T-cell (primary cell): ENCODE data around the gene KRCC1. TPM values are rescaled to one million over a fixed set of nuclear protein-coding genes. Genes with fewer than 3 reads are reported as not detected.

Experiments
- ATAC-seq, 4 experiments: fragments of 200-7000 bp in 3 of 4; fragments of 150-1000 bp in 1 of 4; cut with Tn5 transposase; replicated peaks in 1 of 4; 1 replicate in 3 of 4; 2 replicates in 1 of 4; pipeline ENCODE4 v1.10.0; 2021; ENCODE audit warnings: moderate library complexity in 3 of 4, mild to moderate bottlenecking in 2 of 4, moderate number of reproducible peaks in 1 of 4
- CTCF ChIA-PET, 2 donors: fragments of 300-600 bp; sonication (Branson Sonifier 250); formaldehyde crosslinking; loops; one replicate each; lab custom pipeline; 2022; ENCODE audit warnings: antibody characterized with exemption in 2 of 2; lab: Charles Lee
- POLR2A ChIA-PET, 2 donors: fragments of 300-600 bp; sonication (Branson Sonifier 250); formaldehyde crosslinking; loops; one replicate each; lab custom pipeline; 2022; ENCODE audit warnings: antibody characterized with exemption in 2 of 2; lab: Charles Lee
- DNase-seq, 35 experiments: peaks; one replicate each; pipeline versions ENCODE4 v3.0.0 to v3.0.0-alpha.2; 2013 to 2023
- H3K27ac ChIP-seq: one replicate; pipeline ENCODE4 v1.5.1; 2013; ENCODE audit warnings: low read length
- H3K27me3 ChIP-seq, 2 experiments: replicated peaks in 1 of 2; 1 replicate in 1 of 2; 2 replicates in 1 of 2; pipeline versions ENCODE4 v1.6.1 to v1.7.0; 2013; ENCODE audit warnings: low read length in 1 of 2, mixed read lengths in 1 of 2; ENCODE audit not compliant: control insufficient read depth in 2 of 2, insufficient read depth in 2 of 2; ENCODE audit errors: extremely low read depth in 1 of 2
- H3K36me3 ChIP-seq, 2 donors: 1 replicate in 1 of 2; 2 replicates in 1 of 2; pipeline versions ENCODE4 v1.6.1 to v1.7.0; 2013; ENCODE audit warnings: low read length in 1 of 2; ENCODE audit not compliant: control insufficient read depth in 2 of 2, insufficient read depth in 1 of 2; ENCODE audit errors: extremely low read depth in 1 of 2
- H3K4me1 ChIP-seq, 2 experiments: 1 replicate in 1 of 2; 2 replicates in 1 of 2; pipeline versions ENCODE4 v1.6.1 to v1.7.0; 2013; ENCODE audit warnings: low read length in 2 of 2, mixed read lengths in 1 of 2; ENCODE audit not compliant: insufficient read depth in 2 of 2, control insufficient read depth in 1 of 2; ENCODE audit errors: extremely low read depth in 1 of 2
- H3K4me3 ChIP-seq, 2 donors: 1 replicate in 1 of 2; 2 replicates in 1 of 2; pipeline versions ENCODE4 v1.5.1 to v1.7.0; 2013; ENCODE audit warnings: mild to moderate bottlenecking in 2 of 2, low read length in 1 of 2, moderate library complexity in 1 of 2; ENCODE audit not compliant: control insufficient read depth in 1 of 2; ENCODE audit errors: extremely low read depth in 1 of 2
- H3K9me3 ChIP-seq: 2 replicates; pipeline ENCODE4 v1.7.0; 2013
- H3K27ac Mint-ChIP-seq, 2 donors: one replicate each; pipeline ENCODE4 v1.8.0; 2020 to 2021; ENCODE audit warnings: mild to moderate bottlenecking in 2 of 2, mixed read lengths in 2 of 2
- H3K27me3 Mint-ChIP-seq, 2 donors: one replicate each; pipeline ENCODE4 v1.8.0; 2021 to 2022; ENCODE audit warnings: mixed read lengths in 2 of 2
- H3K36me3 Mint-ChIP-seq: one replicate; pipeline ENCODE4 v1.8.0; 2021; ENCODE audit warnings: mixed read lengths
- H3K4me1 Mint-ChIP-seq, 3 donors: one replicate each; pipeline ENCODE4 v1.8.0; 2020 to 2022; ENCODE audit warnings: mixed read lengths in 3 of 3, mild to moderate bottlenecking in 1 of 3
- H3K4me3 Mint-ChIP-seq, 3 donors: one replicate each; pipeline ENCODE4 v1.8.0; 2020 to 2022; ENCODE audit warnings: mild to moderate bottlenecking in 3 of 3, mixed read lengths in 3 of 3, moderate library complexity in 3 of 3
- H3K9me3 Mint-ChIP-seq, 3 donors: one replicate each; pipeline ENCODE4 v1.8.0; 2020 to 2022; ENCODE audit warnings: mixed read lengths in 3 of 3
- WGBS: methylation state at CpG from one replicate; pipeline ENCODE4 v1.1.5; 2013; ENCODE audit warnings: missing lambda C conversion rate; ENCODE audit not compliant: insufficient coverage; 5-methylcytosine and 5-hydroxymethylcytosine counted together
- total RNA-seq, 35 experiments: library from RNA in 6 of 35; stranded (reverse) in 6 of 35; fragments of 120-200 nt in 1 of 35; gene quantifications; one replicate each; pipeline versions ENCODE4 v1.2.1 to v1.2.4 and lab custom pipeline; 2013 to 2026

Gene KRCC1
- total RNA-seq, 5 donors from 2014 or later (not counting 1 experiment from before 2014, with no cell fraction given), result 9.0 to 24.9 (median 20.7) TPM

GRCh38 chr2:88096708-88097107 is 41.1 kb upstream of the KRCC1 start:
- POLR2A ChIA-PET, result no interaction called here
- H3K4me3 ChIP-seq, result no peak overlapping the region
- Mint-ChIP-seq H3K27ac (no peak overlapping the region), H3K9me3 (no peaks in the 10 kb centered on the region), H3K4me1 (peaks cover 1 to 3% (median 2%) of the 10 kb centered on the region in 3 donors), H3K4me3 (no peak overlapping the region), H3K36me3 (no peaks in the 10 kb centered on the region), H3K27me3 (peaks cover 0 to 4% of the 10 kb centered on the region in 2 donors)
- DNase-seq (no peak), ATAC-seq (no peak)
- no peaks in the 10 kb centered on the region for H3K36me3 ChIP-seq
- no peaks in the 10 kb centered on the region for H3K27me3 ChIP-seq
- CTCF ChIA-PET, result interaction anchor here in 1 of 2 donors (0.5 kb wide), 1 partner anchor 330 kb away, joined by 3 read pairs; no protein-coding TSS in a partner anchor
- H3K27ac ChIP-seq, result no peak overlapping the region
- H3K4me1 ChIP-seq, result peaks cover 0 to 4% of the 10 kb centered on the region in 2 experiments
- WGBS, result 94% methylated on average over 2 of the region's 5 CpGs
- H3K9me3 ChIP-seq, result no peaks in the 10 kb centered on the region

GRCh38 chr2:88095022-88095421 is 39.4 kb upstream of the KRCC1 start:
- H3K4me1 Mint-ChIP-seq, result peaks cover 15 to 20% (median 18%) of the 10 kb centered on the region in 3 donors
- no peak for ATAC-seq
- no peak overlapping the region for H3K27ac ChIP-seq
- ChIA-PET POLR2A (no interaction called here), CTCF (no interaction called here)
- no peaks in the 10 kb centered on the region for H3K9me3 ChIP-seq
- DNase-seq, result no peak
- peaks cover 0 to 2% of the 10 kb centered on the region in 2 donors for H3K27me3 Mint-ChIP-seq
- no peaks in the 10 kb centered on the region for H3K27me3 ChIP-seq
- no peaks in the 10 kb centered on the region for H3K36me3 Mint-ChIP-seq
- H3K4me1 ChIP-seq, result peaks cover 5 to 12% of the 10 kb centered on the region in 2 experiments
- H3K4me3 Mint-ChIP-seq, result no peak overlapping the region
- no peaks in the 10 kb centered on the region for H3K36me3 ChIP-seq
- no CpG with 5 or more reads among the region's 3 CpGs for WGBS
- no peak overlapping the region for H3K27ac Mint-ChIP-seq
- no peak overlapping the region for H3K4me3 ChIP-seq
- peaks cover 0 to 4% (median 0%) of the 10 kb centered on the region in 3 donors for H3K9me3 Mint-ChIP-seq

GRCh38 chr2:88092773-88093172 is 37.2 kb upstream of the KRCC1 start:
- ChIA-PET CTCF (no interaction called here), POLR2A (no interaction called here)

GRCh38 chr2:88091943-88092342 is 36.4 kb upstream of the KRCC1 start:
- no peak overlapping the region for H3K4me3 ChIP-seq
- no peaks in the 10 kb centered on the region for H3K9me3 ChIP-seq
- H3K27me3 ChIP-seq, result no peaks in the 10 kb centered on the region
- no peak overlapping the region for H3K27ac Mint-ChIP-seq
- peaks cover 19 to 23% (median 23%) of the 10 kb centered on the region in 3 donors for H3K4me1 Mint-ChIP-seq
- H3K27ac ChIP-seq, result no peak overlapping the region
- DNase-seq, result no peak
- no peaks in the 10 kb centered on the region for H3K36me3 ChIP-seq
- CTCF ChIA-PET, result no interaction called here
- H3K4me1 ChIP-seq, result peaks cover 8 to 15% of the 10 kb centered on the region in 2 experiments
- 79% methylated on average over 3 of the region's 3 CpGs for WGBS
- H3K4me3 Mint-ChIP-seq, result no peak overlapping the region
- H3K9me3 Mint-ChIP-seq, result peaks cover 0 to 4% (median 0%) of the 10 kb centered on the region in 3 donors
- POLR2A ChIA-PET, result no interaction called here
- no peaks in the 10 kb centered on the region for H3K36me3 Mint-ChIP-seq
- no peaks in the 10 kb centered on the region for H3K27me3 Mint-ChIP-seq
- ATAC-seq, result no peak

More at GRCh38 chr2:88092773-88093172, 37.2 kb upstream of the KRCC1 start:
- Mint-ChIP-seq H3K9me3 (peaks cover 0 to 4% (median 0%) of the 10 kb centered on the region in 3 donors), H3K4me3 (no peak overlapping the region), H3K36me3 (no peaks in the 10 kb centered on the region), H3K27ac (no peak overlapping the region), H3K4me1 (peaks cover 19 to 23% (median 23%) of the 10 kb centered on the region in 3 donors), H3K27me3 (no peaks in the 10 kb centered on the region)
- no peaks in the 10 kb centered on the region for H3K27me3 ChIP-seq
- H3K4me3 ChIP-seq, result no peak overlapping the region
- no peaks in the 10 kb centered on the region for H3K9me3 ChIP-seq
- peaks cover 8 to 15% of the 10 kb centered on the region in 2 experiments for H3K4me1 ChIP-seq
- no peak for DNase-seq
- no peak for ATAC-seq
- no peak overlapping the region for H3K27ac ChIP-seq
- no peaks in the 10 kb centered on the region for H3K36me3 ChIP-seq

- H3K4me1 ChIP-seq, result peaks cover 8 to 15% of the 10 kb centered on the region in 2 experiments
- ATAC-seq (peak; percentile 54 to 70 (median 65)), DNase-seq (peak in 12 of 35 experiments; percentile 3 to 24 (median 6))
- H3K4me1 Mint-ChIP-seq, result peaks cover 19 to 23% (median 23%) of the 10 kb centered on the region in 3 donors
- ChIA-PET CTCF (interaction anchor here (0.9 to 1.5 kb wide), 2 partner anchors 30 to 623 kb away, joined by 4 read pairs; no protein-coding TSS in a partner anchor), POLR2A (interaction anchor here in 1 of 2 donors (0.6 kb wide), 1 partner anchor 32 kb away, joined by 3 read pairs; no protein-coding TSS in a partner anchor)
- H3K9me3 Mint-ChIP-seq, result peaks cover 0 to 4% (median 0%) of the 10 kb centered on the region in 3 donors
- no peak overlapping the region for H3K4me3 ChIP-seq
- peak overlapping the region; percentile 86 to 93 for H3K27ac Mint-ChIP-seq
- H3K36me3 ChIP-seq, result no peaks in the 10 kb centered on the region
- no peaks in the 10 kb centered on the region for H3K27me3 ChIP-seq
- no peaks in the 10 kb centered on the region for H3K9me3 ChIP-seq
- no peaks in the 10 kb centered on the region for H3K27me3 Mint-ChIP-seq
- no peak overlapping the region for H3K27ac ChIP-seq
- peak overlapping the region in 2 of 3 donors; percentile 19 to 53 for H3K4me3 Mint-ChIP-seq
- WGBS, result 47% methylated on average over 5 of the region's 8 CpGs
- H3K36me3 Mint-ChIP-seq, result no peaks in the 10 kb centered on the region
Observed at GRCh38 chr2:88090446-88091283, 35.1 kb upstream of the KRCC1 start.

GRCh38 chr2:88088999-88089398 is 33.4 kb upstream of the KRCC1 start:
- WGBS, result 100% methylated on average over 1 of the region's 2 CpGs

More at GRCh38 chr2:88088999-88089398, 33.4 kb upstream of the KRCC1 start:
- peaks cover 0 to 4% (median 0%) of the 10 kb centered on the region in 3 donors for H3K9me3 Mint-ChIP-seq
- H3K27me3 Mint-ChIP-seq, result no peaks in the 10 kb centered on the region
- ATAC-seq (no peak), DNase-seq (no peak)
- peak overlapping the region in 1 of 2 donors; percentile 5 for H3K27ac Mint-ChIP-seq
- Histone ChIP-seq H3K9me3 (no peaks in the 10 kb centered on the region), H3K36me3 (no peaks in the 10 kb centered on the region), H3K4me1 (peaks cover 8 to 15% of the 10 kb centered on the region in 2 experiments), H3K27ac (no peak overlapping the region), H3K4me3 (no peak overlapping the region), H3K27me3 (no peaks in the 10 kb centered on the region)
- H3K4me3 Mint-ChIP-seq, result no peak overlapping the region
- no peaks in the 10 kb centered on the region for H3K36me3 Mint-ChIP-seq
- CTCF ChIA-PET, result interaction anchor here in 1 of 2 donors (1.0 kb wide), 1 partner anchor 12 kb away, joined by 3 read pairs; no protein-coding TSS in a partner anchor
- H3K4me1 Mint-ChIP-seq, result peaks cover 19 to 23% (median 23%) of the 10 kb centered on the region in 3 donors
- POLR2A ChIA-PET, result no interaction called here
